K562 (cell line): Measurements from ENCODE around the gene ACSM6. TPM values are rescaled to one million over a fixed set of nuclear protein-coding genes. Genes with fewer than 3 reads are reported as not detected.

Experiments
- ATAC-seq: fragments of 200-7000 bp; cut with Tn5 transposase; 3 replicates; pipeline ENCODE4 v1.9.1; 2020; ENCODE audit warnings: moderate library complexity
- BruUV-seq: library from RNA; stranded (reverse); fragments of 400-500 nt; replicated peaks from 2 replicates; lab custom pipeline; 2021; lab: Mats Ljungman, UMichigan
- CTCF ChIA-PET: fragments of 300-600 bp; formaldehyde crosslinking; extraction: SDS; loops from one replicate; lab custom pipeline; 2021; ENCODE audit warnings: low intra/inter-chr PET ratio; lab: Yijun Ruan, JAX
- POLR2A ChIA-PET: fragments of 300-600, 350-650 bp; sonication (Branson Sonifier 250); formaldehyde crosslinking; extraction: SDS; loops from one replicate; lab custom pipeline; 2021; ENCODE audit warnings: antibody characterized with exemption, inconsistent platforms; lab: Yijun Ruan, JAX
- DNase-seq, 4 experiments: peaks; one replicate each; pipeline versions ENCODE4 v3.0.0 to v3.0.0-alpha.2; 2011 to 2018; ENCODE audit warnings: low spot score in 3 of 4, mixed read lengths in 3 of 4; ENCODE audit errors: extremely low read depth in 1 of 4
- FAIRE-seq: peaks from 2 replicates; lab custom pipeline; 2011; peaks lifted over from hg19 to GRCh38; lab: Jason Lieb, UNC
- H2AFZ ChIP-seq: 2 replicates; pipeline ENCODE4 v1.6.0; 2011; ENCODE audit warnings: low read depth, low read length, control low read depth, inconsistent platforms
- H3K27ac ChIP-seq: fragments of 200-600 bp; 3 replicates; pipeline ENCODE4 v1.8.0; 2011; ENCODE audit warnings: low read depth, mild to moderate bottlenecking, control low read depth, inconsistent platforms, low read length, moderate library complexity, mixed read lengths; ENCODE audit errors: extremely low read depth
- H3K27me3 ChIP-seq, 2 experiments: fragments of 300-600 bp in 1 of 2; 2 replicates in 1 of 2; 3 replicates in 1 of 2; pipeline versions ENCODE4 v1.6.0 to v1.8.0; 2011; ENCODE audit warnings: inconsistent platforms in 2 of 2, low read length in 2 of 2, mild to moderate bottlenecking in 1 of 2, mixed read lengths in 1 of 2, moderate library complexity in 1 of 2; ENCODE audit not compliant: control insufficient read depth in 2 of 2, insufficient read depth in 2 of 2
- H3K36me3 ChIP-seq: fragments of 300-600 bp; 3 replicates; pipeline ENCODE4 v1.8.0; 2011; ENCODE audit warnings: mild to moderate bottlenecking, low read length, inconsistent platforms; ENCODE audit not compliant: control insufficient read depth, insufficient read depth
- H3K4me1 ChIP-seq, 2 experiments: fragments of 200-600 bp in 1 of 2; replicated peaks in 1 of 2; 2 replicates in 1 of 2; 3 replicates in 1 of 2; pipeline versions ENCODE4 v1.5.1 to v1.8.0; 2011; ENCODE audit warnings: inconsistent platforms in 2 of 2, low read length in 2 of 2, mild to moderate bottlenecking in 1 of 2, mixed read lengths in 1 of 2, moderate library complexity in 1 of 2; ENCODE audit not compliant: control insufficient read depth in 2 of 2, insufficient read depth in 2 of 2
- H3K4me2 ChIP-seq: 2 replicates; pipeline ENCODE4 v1.6.1; 2011; ENCODE audit warnings: low read length, control low read depth, inconsistent platforms, mixed read lengths; ENCODE audit not compliant: insufficient read depth
- H3K4me3 ChIP-seq: fragments of 200-600 bp; sonication (generic), shearing (Covaris generic); 2 replicates; pipeline ENCODE4 v1.5.1; 2016; ENCODE audit warnings: control low read depth, inconsistent platforms
- H3K79me2 ChIP-seq: fragments of 200-600 bp; 3 replicates; pipeline ENCODE4 v1.8.0; 2011; ENCODE audit warnings: low read length, inconsistent platforms; ENCODE audit not compliant: control insufficient read depth, insufficient read depth
- H3K9ac ChIP-seq, 2 experiments: 2 replicates each; pipeline versions ENCODE4 v1.6.0 to v1.6.1; 2011; ENCODE audit warnings: low read depth in 2 of 2, low read length in 2 of 2, control low read depth in 1 of 2, inconsistent platforms in 1 of 2, mild to moderate bottlenecking in 1 of 2, mixed read lengths in 1 of 2; ENCODE audit not compliant: insufficient read depth in 1 of 2
- H3K9me1 ChIP-seq: one replicate; pipeline ENCODE4 v1.6.0; 2011; ENCODE audit warnings: inconsistent platforms, mild to moderate bottlenecking, low read length, moderate library complexity; ENCODE audit not compliant: control insufficient read depth, insufficient read depth
- H3K9me3 ChIP-seq: replicated peaks from 2 replicates; pipeline ENCODE4 v1.5.1; 2011; ENCODE audit warnings: low read depth, low read length, inconsistent platforms; ENCODE audit not compliant: control insufficient read depth, insufficient read depth
- H4K20me1 ChIP-seq: replicated peaks from 2 replicates; pipeline ENCODE4 v1.6.1; 2011; ENCODE audit warnings: low read length, inconsistent platforms, mixed read lengths; ENCODE audit not compliant: control insufficient read depth, insufficient read depth
- ADNP ChIP-seq: fragments of 200-800 bp; sonication (Bioruptor generic); IDR thresholded peaks from 2 replicates; pipeline ENCODE4 v1.6.1; 2016; ENCODE audit warnings: missing genetic modification characterization, missing compliant biosample characterization
- ATF3 ChIP-seq, 2 experiments: fragments of 450-650 bp in 1 of 2; sonication (generic) in 1 of 2; formaldehyde crosslinking in 1 of 2; IDR thresholded peaks in 1 of 2; conservative IDR thresholded peaks in 1 of 2; 2 replicates each; pipeline versions ENCODE4 v1.6.1 to v1.8.1; 2016 to 2023; ENCODE audit warnings: mild to moderate bottlenecking in 2 of 2, moderate library complexity in 2 of 2, inconsistent platforms in 1 of 2, missing genetic modification reagents in 1 of 2
- CHD4 ChIP-seq: fragments of 200-600 bp; sonication (generic); IDR thresholded peaks from 3 replicates; pipeline ENCODE4 v1.6.1; 2012; ENCODE audit warnings: low read depth, mild to moderate bottlenecking, mixed read lengths, low read length, inconsistent platforms; ENCODE audit not compliant: insufficient read depth, insufficient replicate concordance, poor library complexity, severe bottlenecking
- CHD7 ChIP-seq: fragments of 200-600 bp; sonication (generic); IDR thresholded peaks from one replicate; pipeline ENCODE4 v1.6.1; 2012; ENCODE audit warnings: mild to moderate bottlenecking, low read depth, low read length, inconsistent platforms
- NCOR1 ChIP-seq: fragments of 450-650 bp; IDR thresholded peaks from 2 replicates; pipeline ENCODE4 v1.6.1; 2016; ENCODE audit warnings: mild to moderate bottlenecking, moderate library complexity
- NR2C1 ChIP-seq, 2 experiments: fragments of 450-650 bp; IDR thresholded peaks; 2 replicates each; pipeline ENCODE4 v1.6.1; 2017; ENCODE audit warnings: mild to moderate bottlenecking in 2 of 2, antibody characterized with exemption in 1 of 2, inconsistent platforms in 1 of 2, missing compliant biosample characterization in 1 of 2, missing genetic modification characterization in 1 of 2
- RAD21 ChIP-seq, 2 experiments: fragments of 250-450 bp in 1 of 2; fragments of 450-650 bp in 1 of 2; sonication (Bioruptor Pico) in 1 of 2; formaldehyde crosslinking in 1 of 2; IDR thresholded peaks in 1 of 2; conservative IDR thresholded peaks in 1 of 2; 2 replicates each; pipeline versions ENCODE4 v1.4.0 to v1.8.0; 2020 to 2022; ENCODE audit warnings: mild to moderate bottlenecking in 2 of 2, moderate library complexity in 1 of 2
- WGBS: fragments of 100-300 bp; shearing (Covaris generic); methylation state at CpG from one replicate; pipeline ENCODE4 v1.1.6; 2016; ENCODE audit warnings: low coverage, mixed read lengths; ENCODE audit not compliant: insufficient coverage; ENCODE audit errors: missing lambda C conversion rate; 5-methylcytosine and 5-hydroxymethylcytosine counted together
- in situ Hi-C: fragments of 300-500 bp; cut with MboI; formaldehyde crosslinking; loops from 4 replicates; pipeline ENCODE4 v1.15.0; 2018; ENCODE audit warnings: inconsistent platforms, mixed read lengths
- intact Hi-C: fragments of 100-400 bp; cut with micrococcal nuclease; formaldehyde crosslinking; loops from 2 replicates; pipeline ENCODE4 v1.14.2; 2022
- polyA plus RNA-seq, 8 experiments: library from polyadenylated mRNA; depleted of rRNA in 4 of 8; stranded (reverse) in 5 of 8; unstranded in 3 of 8; fragments of >200 nt; fragmentation: Nextera tagmentation in 2 of 8; fragmentation: Illumina TruSeq in 1 of 8; extraction: Ambion mirVana in 2 of 8; extraction: Trizol in 1 of 8; gene quantifications; 2 replicates each; pipeline versions ENCODE4 v1.2.1 to v1.2.3, GENCODE V29; 2011 to 2014; ENCODE audit warnings: inconsistent platforms in 1 of 8, missing spikeins in 1 of 8
- total RNA-seq, 7 experiments: library from RNA; depleted of rRNA in 6 of 7; stranded (reverse); fragments of >200 nt in 6 of 7; fragmentation: Illumina TruSeq in 2 of 7; extraction: Trizol in 2 of 7; gene quantifications; 2 replicates each; pipeline versions ENCODE4 v1.2.1 to v1.2.3, GENCODE V29; 2011 to 2021; ENCODE audit warnings: low replicate concordance in 1 of 7

ACSM6 gene
- total and polyA plus RNA-seq, 9 of the 15 experiments (the other 6 are each of a cell fraction or from before 2014, with no cell fraction given): not detected

GRCh38 chr10:95233377-95234034 is 39.5 kb downstream of the ACSM6 start:
- H2AFZ ChIP-seq: no peak overlapping the region
- no peaks in the 10 kb centered on the region for H3K9me1 ChIP-seq
- no peaks in the 10 kb centered on the region for H3K9me3 ChIP-seq
- H3K4me1 ChIP-seq: peaks cover 0 to 4% of the 10 kb centered on the region in 2 experiments; a peak in 2 of 5 replicates
- no peak overlapping the region for H3K4me2 ChIP-seq
- ATAC-seq: no peak
- no peak for FAIRE-seq
- ChIA-PET CTCF (no interaction called here), POLR2A (no interaction called here)
- no peak overlapping the region for H3K27ac ChIP-seq
- H3K79me2 ChIP-seq: no peaks in the 10 kb centered on the region
- intact Hi-C loops: no loop called here
- no peak overlapping the region for H3K4me3 ChIP-seq
- WGBS: 100% methylated on average over 1 of the region's 2 CpGs
- H4K20me1 ChIP-seq: no peaks in the 10 kb centered on the region
- peaks cover 24% of the 10 kb centered on the region; the same call in 2 of the 3 replicates for H3K36me3 ChIP-seq
- in situ Hi-C loops: loop anchor here (10.0 kb wide), 1 partner anchor 99 kb away; no protein-coding TSS in a partner anchor
- BruUV-seq: no TSS peak
- no peak for DNase-seq
- H3K9ac ChIP-seq: no peak overlapping the region
- no peaks in the 10 kb centered on the region for H3K27me3 ChIP-seq
- TF ChIP-seq CHD4 (no peak), CHD7 (no peak), NCOR1 (no peak), ADNP (tag) (no peak), ATF3 (IDR thresholded peaks at IDR 0.05) (no peak), ATF3 (CRISPR knock-in tag; conservative IDR thresholded peaks at IDR 0.05) (no peak), NR2C1 (IDR thresholded peaks at IDR 0.05) (no peak), NR2C1 (tag; IDR thresholded peaks at IDR 0.05) (no peak), RAD21 (CRISPR knock-in tag; conservative IDR thresholded peaks at IDR 0.05 in 1 of 2, IDR thresholded peaks at IDR 0.05 in 1 of 2) (peak in 1 of 2 experiments; percentile 13; a peak in 1 of 4 replicates)
